CD4-positive, CD25-positive, alpha-beta regulatory T cell (primary cell): ENCODE measurements around the gene ARFGEF3. TPM values are rescaled to one million over a fixed set of nuclear protein-coding genes. Genes with fewer than 3 reads are reported as not detected.

Source experiments
- ATAC-seq, 2 donors: fragments of 150-1000 bp; cut with Tn5 transposase; one replicate each; pipeline ENCODE4 v1.10.0; 2021; ENCODE audit warnings: low read depth in 2 of 2, moderate number of reproducible peaks in 2 of 2, moderate library complexity in 1 of 2
- DNase-seq, 3 donors: peaks; one replicate each; pipeline versions ENCODE4 v3.0.0 to v3.0.0-alpha.2; 2012 to 2022; ENCODE audit warnings: mixed read lengths in 1 of 3
- H3K27ac ChIP-seq: one replicate; pipeline ENCODE4 v1.7.0; 2013; ENCODE audit warnings: mild to moderate bottlenecking, low read length; ENCODE audit not compliant: insufficient read depth, poor library complexity, severe bottlenecking
- H3K27me3 ChIP-seq: one replicate; pipeline ENCODE4 v1.7.0; 2013; ENCODE audit warnings: low read length; ENCODE audit not compliant: control insufficient read depth, insufficient read depth
- H3K36me3 ChIP-seq: one replicate; pipeline ENCODE4 v1.7.0; 2013; ENCODE audit warnings: mild to moderate bottlenecking, low read length, moderate library complexity; ENCODE audit not compliant: control insufficient read depth, insufficient read depth
- H3K4me1 ChIP-seq: 2 replicates; pipeline ENCODE4 v1.7.0; 2013; ENCODE audit warnings: mild to moderate bottlenecking, low read length; ENCODE audit not compliant: insufficient read depth, control insufficient read depth, poor library complexity, severe bottlenecking
- H3K4me3 ChIP-seq: one replicate; pipeline ENCODE4 v1.7.0; 2013; ENCODE audit warnings: low read depth, mild to moderate bottlenecking, low read length, moderate library complexity
- H3K9me3 ChIP-seq, 2 experiments: 1 replicate in 1 of 2; 2 replicates in 1 of 2; pipeline ENCODE4 v1.7.0; 2013; ENCODE audit warnings: low read length in 2 of 2, mild to moderate bottlenecking in 1 of 2, moderate library complexity in 1 of 2; ENCODE audit not compliant: control insufficient read depth in 2 of 2
- H3K27ac Mint-ChIP-seq, 3 donors: one replicate each; pipeline ENCODE4 v1.8.0; 2020 to 2022; ENCODE audit warnings: mild to moderate bottlenecking in 3 of 3, mixed read lengths in 3 of 3, moderate library complexity in 2 of 3
- H3K27me3 Mint-ChIP-seq: one replicate; pipeline ENCODE4 v1.8.0; 2022; ENCODE audit warnings: mild to moderate bottlenecking, mixed read lengths
- H3K36me3 Mint-ChIP-seq: one replicate; pipeline ENCODE4 v1.8.0; 2020; ENCODE audit warnings: mixed read lengths
- H3K4me1 Mint-ChIP-seq, 4 donors: one replicate each; pipeline ENCODE4 v1.8.0; 2020 to 2022; ENCODE audit warnings: mixed read lengths in 4 of 4, mild to moderate bottlenecking in 1 of 4
- H3K4me3 Mint-ChIP-seq, 4 donors: one replicate each; pipeline ENCODE4 v1.8.0; 2020 to 2022; ENCODE audit warnings: mild to moderate bottlenecking in 4 of 4, mixed read lengths in 4 of 4, moderate library complexity in 3 of 4
- H3K9me3 Mint-ChIP-seq, 7 donors: one replicate each; pipeline ENCODE4 v1.8.0; 2020 to 2022; ENCODE audit warnings: mixed read lengths in 7 of 7, mild to moderate bottlenecking in 3 of 7, moderate library complexity in 2 of 7
- polyA plus RNA-seq, 4 donors: library from polyadenylated mRNA; unstranded; fragments of 300-500 nt; fragmentation: Illumina TruSeq; gene quantifications; one replicate each; pipeline ENCODE4 v1.2.3, GENCODE V29; 2021
- total RNA-seq: library from RNA; stranded (reverse); gene quantifications from one replicate; pipeline ENCODE4 v1.2.3, GENCODE V29; 2022

The ARFGEF3 gene
- total and polyA plus RNA-seq, 5 donors from 2014 or later, result not detected

DNA sequence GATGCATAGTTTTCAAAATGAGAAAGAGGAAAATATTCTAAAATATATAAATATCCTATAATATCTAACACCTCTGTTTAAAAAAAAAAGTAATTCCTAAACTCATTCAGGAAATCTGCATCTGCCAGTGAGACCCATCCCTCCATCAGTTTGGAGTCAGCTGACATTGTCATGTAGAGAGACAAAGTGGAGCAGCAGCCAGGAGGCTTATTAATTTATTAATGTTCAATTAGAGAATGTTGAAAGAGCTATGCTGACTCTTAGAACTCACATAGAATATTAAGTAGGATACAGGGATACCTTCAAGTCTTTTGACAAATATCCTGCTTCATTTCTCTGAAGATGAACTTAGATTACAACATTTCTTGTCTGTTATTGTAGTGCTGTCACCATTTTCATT, 41.8 kb upstream of the ARFGEF3 start:
- Mint-ChIP-seq H3K36me3 (no peaks in the 10 kb centered on the region), H3K27ac (no peak overlapping the region), H3K27me3 (peaks cover 44% of the 10 kb centered on the region), H3K4me1 (peaks cover 0 to 7% (median 4%) of the 10 kb centered on the region in 4 donors), H3K9me3 (peaks cover 0 to 7% (median 0%) of the 10 kb centered on the region in 7 donors), H3K4me3 (no peak overlapping the region)
- no peaks in the 10 kb centered on the region for H3K9me3 ChIP-seq
- H3K36me3 ChIP-seq, result no peaks in the 10 kb centered on the region
- no peaks in the 10 kb centered on the region for H3K4me1 ChIP-seq
- ATAC-seq (no peak), DNase-seq (no peak)
- H3K27me3 ChIP-seq, result peaks cover 18% of the 10 kb centered on the region
- no peak overlapping the region for H3K4me3 ChIP-seq
- H3K27ac ChIP-seq, result no peak overlapping the region

DNA sequence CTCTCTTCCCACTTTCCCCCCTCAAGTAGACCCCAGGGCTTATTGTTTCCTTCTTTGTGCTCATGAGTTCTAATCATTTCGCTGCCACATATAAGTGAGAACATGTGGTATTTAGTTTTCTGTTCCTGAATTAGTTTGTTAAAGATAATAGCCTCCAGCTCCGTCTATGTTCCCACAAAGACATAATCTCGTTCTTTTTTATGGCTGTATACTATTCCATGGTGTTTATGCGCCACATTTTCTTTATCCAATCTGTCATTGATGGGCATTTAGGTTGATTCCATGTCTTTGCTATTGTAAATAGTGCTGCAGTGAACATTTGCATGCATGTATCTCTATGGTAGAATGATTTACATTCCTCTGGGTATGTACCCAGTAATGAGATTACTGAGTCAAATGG, 37.6 kb upstream of the ARFGEF3 start:
- Histone ChIP-seq H3K36me3 (no peaks in the 10 kb centered on the region), H3K4me1 (no peaks in the 10 kb centered on the region), H3K9me3 (no peaks in the 10 kb centered on the region), H3K4me3 (no peak overlapping the region), H3K27me3 (peaks cover 16% of the 10 kb centered on the region), H3K27ac (no peak overlapping the region)
- ATAC-seq, result no peak
- Mint-ChIP-seq H3K36me3 (no peaks in the 10 kb centered on the region), H3K4me1 (no peaks in the 10 kb centered on the region), H3K27ac (no peak overlapping the region), H3K4me3 (no peak overlapping the region), H3K9me3 (peaks cover 0 to 7% (median 0%) of the 10 kb centered on the region in 7 donors), H3K27me3 (peaks cover 38% of the 10 kb centered on the region)
- no peak for DNase-seq

GRCh38 chr6:138128096-138128495, 33.6 kb upstream of the ARFGEF3 start:
- H3K4me1 Mint-ChIP-seq, result no peaks in the 10 kb centered on the region
- H3K27me3 Mint-ChIP-seq, result peaks cover 26% of the 10 kb centered on the region
- no peaks in the 10 kb centered on the region for H3K4me1 ChIP-seq
- no peaks in the 10 kb centered on the region for H3K36me3 ChIP-seq
- ATAC-seq, result no peak
- no peak for DNase-seq
- no peak overlapping the region for H3K4me3 Mint-ChIP-seq
- peak overlapping the region in 1 of 3 donors; percentile 1 for H3K27ac Mint-ChIP-seq
- peaks cover 5% of the 10 kb centered on the region for H3K27me3 ChIP-seq
- H3K9me3 ChIP-seq, result no peaks in the 10 kb centered on the region
- no peak overlapping the region for H3K4me3 ChIP-seq
- peaks cover 0 to 7% (median 0%) of the 10 kb centered on the region in 7 donors for H3K9me3 Mint-ChIP-seq
- H3K36me3 Mint-ChIP-seq, result no peaks in the 10 kb centered on the region
- H3K27ac ChIP-seq, result no peak overlapping the region

GRCh38 chr6:138129190-138129589, 32.5 kb upstream of the ARFGEF3 start:
- Mint-ChIP-seq H3K9me3 (peaks cover 0 to 3% (median 0%) of the 10 kb centered on the region in 7 donors), H3K27me3 (peaks cover 18% of the 10 kb centered on the region), H3K4me1 (no peaks in the 10 kb centered on the region), H3K36me3 (no peaks in the 10 kb centered on the region), H3K4me3 (no peak overlapping the region), H3K27ac (no peak overlapping the region)
- H3K27ac ChIP-seq, result no peak overlapping the region
- ATAC-seq (no peak), DNase-seq (no peak)
- H3K36me3 ChIP-seq, result no peaks in the 10 kb centered on the region
- no peak overlapping the region for H3K4me3 ChIP-seq
- peaks cover 6% of the 10 kb centered on the region for H3K27me3 ChIP-seq
- no peaks in the 10 kb centered on the region for H3K9me3 ChIP-seq
- no peaks in the 10 kb centered on the region for H3K4me1 ChIP-seq

DNA sequence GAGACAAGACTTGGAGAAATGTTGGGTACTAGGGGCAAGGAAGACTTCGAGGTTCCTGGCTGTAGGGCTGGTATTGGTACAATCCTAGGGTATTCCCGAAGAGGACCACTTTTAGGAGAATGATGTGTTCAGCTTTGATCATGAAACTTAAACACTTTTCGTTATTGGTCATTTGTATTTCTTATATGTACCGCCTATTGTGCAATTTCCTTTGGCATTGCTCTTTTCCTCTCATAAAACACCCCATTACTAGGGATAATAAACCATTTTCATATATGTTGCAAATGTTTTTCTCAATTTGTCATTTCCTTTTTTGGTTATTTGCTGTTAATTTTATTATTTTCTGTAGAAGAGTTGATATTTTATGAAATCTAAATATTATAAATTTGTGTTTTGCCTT, 18.9 kb upstream of the ARFGEF3 start:
- Histone ChIP-seq H3K4me1 (no peaks in the 10 kb centered on the region), H3K36me3 (no peaks in the 10 kb centered on the region), H3K27me3 (peaks cover 15% of the 10 kb centered on the region), H3K4me3 (no peak overlapping the region), H3K9me3 (no peaks in the 10 kb centered on the region), H3K27ac (no peak overlapping the region)
- Mint-ChIP-seq H3K9me3 (peaks cover 0 to 1% (median 0%) of the 10 kb centered on the region in 7 donors), H3K27ac (no peak overlapping the region), H3K4me1 (no peaks in the 10 kb centered on the region), H3K27me3 (peaks cover 4% of the 10 kb centered on the region), H3K4me3 (no peak overlapping the region), H3K36me3 (no peaks in the 10 kb centered on the region)
- ATAC-seq, result no peak
- no peak for DNase-seq

DNA sequence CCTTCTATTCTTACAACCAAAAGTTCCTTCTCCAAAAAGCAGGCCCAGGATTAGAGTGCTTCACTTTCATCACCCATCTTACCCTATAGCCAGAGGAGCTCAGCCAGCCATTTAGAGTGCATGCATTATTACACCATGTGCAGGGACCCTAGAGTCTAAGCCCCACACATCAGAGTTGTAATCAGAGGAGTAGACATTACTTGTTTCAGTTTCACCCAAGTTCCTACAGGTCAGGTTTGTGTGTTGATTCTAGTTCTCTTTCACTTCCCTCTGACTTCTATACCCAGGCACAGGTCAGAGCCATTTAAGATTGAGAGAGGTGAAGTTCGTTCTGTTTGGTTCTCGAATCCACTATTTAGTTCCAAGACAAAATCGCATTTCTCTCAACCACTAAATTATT, 16.3 kb upstream of the ARFGEF3 start:
- ATAC-seq, result peak in 1 of 2 donors; percentile 45
- Mint-ChIP-seq H3K36me3 (no peaks in the 10 kb centered on the region), H3K4me3 (no peak overlapping the region), H3K27ac (no peak overlapping the region), H3K4me1 (no peaks in the 10 kb centered on the region), H3K27me3 (peaks cover 10% of the 10 kb centered on the region), H3K9me3 (peaks cover 0 to 1% (median 0%) of the 10 kb centered on the region in 7 donors)
- no peak for DNase-seq
- Histone ChIP-seq H3K4me3 (no peak overlapping the region), H3K4me1 (no peaks in the 10 kb centered on the region), H3K9me3 (no peaks in the 10 kb centered on the region), H3K27me3 (peaks cover 13% of the 10 kb centered on the region), H3K27ac (no peak overlapping the region), H3K36me3 (no peaks in the 10 kb centered on the region)

DNA sequence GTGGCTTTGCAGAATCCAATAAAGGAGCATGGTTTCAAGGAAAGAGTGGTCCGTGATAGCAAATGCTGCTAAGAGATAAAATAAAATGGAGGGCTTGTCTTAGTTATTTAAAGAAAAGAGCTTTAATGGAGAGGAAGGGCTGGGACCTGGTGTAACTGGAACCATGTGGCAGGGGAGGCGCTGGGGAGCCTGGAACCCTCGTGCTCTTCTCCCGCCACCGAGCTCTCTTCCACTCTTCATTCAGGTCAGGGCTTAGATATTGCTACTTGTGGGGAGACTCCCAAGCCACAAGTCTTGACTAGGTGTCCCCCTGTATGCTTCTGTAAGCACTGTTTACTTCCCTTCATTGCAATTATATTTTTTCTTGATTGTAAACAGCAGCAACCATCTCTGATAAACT, 15.2 kb upstream of the ARFGEF3 start:
- no peaks in the 10 kb centered on the region for H3K36me3 ChIP-seq
- Mint-ChIP-seq H3K4me3 (no peak overlapping the region), H3K9me3 (peaks cover 0 to 1% (median 0%) of the 10 kb centered on the region in 7 donors), H3K27me3 (peaks cover 9% of the 10 kb centered on the region), H3K27ac (no peak overlapping the region), H3K4me1 (no peaks in the 10 kb centered on the region), H3K36me3 (no peaks in the 10 kb centered on the region)
- no peaks in the 10 kb centered on the region for H3K4me1 ChIP-seq
- H3K27ac ChIP-seq, result no peak overlapping the region
- peaks cover 12% of the 10 kb centered on the region for H3K27me3 ChIP-seq
- ATAC-seq (no peak), DNase-seq (no peak)
- H3K4me3 ChIP-seq, result no peak overlapping the region
- no peaks in the 10 kb centered on the region for H3K9me3 ChIP-seq

DNA sequence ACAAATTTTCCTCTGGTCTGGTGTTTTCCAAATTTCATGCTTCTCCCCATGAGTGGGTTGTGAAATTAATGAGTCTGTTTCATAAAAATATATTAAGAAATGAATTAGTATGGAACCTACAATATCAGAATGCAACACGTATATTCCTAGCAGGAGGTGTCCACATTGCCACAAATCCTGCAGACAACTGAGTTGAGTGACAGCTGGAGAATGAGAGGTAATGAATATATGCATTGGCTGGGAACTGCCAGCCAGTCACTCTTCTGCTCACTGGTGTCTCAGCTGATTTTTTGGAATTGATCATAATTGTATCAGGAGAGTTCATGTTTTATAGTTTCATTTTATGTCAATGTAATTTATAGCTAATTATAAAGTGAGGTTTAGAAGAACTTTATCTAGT, 6.3 kb upstream of the ARFGEF3 start:
- H3K27me3 Mint-ChIP-seq, result peaks cover 48% of the 10 kb centered on the region

More for the DNA sequence above, 6.3 kb upstream of the ARFGEF3 start:
- Mint-ChIP-seq H3K36me3 (no peaks in the 10 kb centered on the region), H3K27ac (no peak overlapping the region), H3K9me3 (peaks cover 0 to 17% (median 7%) of the 10 kb centered on the region in 7 donors), H3K4me3 (no peak overlapping the region), H3K4me1 (no peaks in the 10 kb centered on the region)
- peaks cover 27% of the 10 kb centered on the region for H3K27me3 ChIP-seq
- no peaks in the 10 kb centered on the region for H3K4me1 ChIP-seq
- H3K9me3 ChIP-seq, result peaks cover 10 to 11% of the 10 kb centered on the region in 2 experiments
- no peaks in the 10 kb centered on the region for H3K36me3 ChIP-seq
- H3K4me3 ChIP-seq, result no peak overlapping the region
- no peak for ATAC-seq
- no peak for DNase-seq
- H3K27ac ChIP-seq, result no peak overlapping the region
